Ovary (tissue), 9 donors: Measurements from ENCODE around the gene TMEM217. TPM values are rescaled to one million over a fixed set of nuclear protein-coding genes. Genes with fewer than 3 reads are reported as not detected.

ENCODE experiments used
- DNase-seq, 5 donors: peaks; one replicate each; pipeline ENCODE4 v3.0.0-alpha.2; 2019 to 2020
- H3K27ac ChIP-seq, 2 donors: fragments of 200-600 bp; one replicate each; pipeline versions ENCODE4 v1.5.1 to v1.8.0; 2019 to 2022
- H3K27me3 ChIP-seq: fragments of 200-600 bp; one replicate; pipeline ENCODE4 v1.8.0; 2022
- H3K36me3 ChIP-seq: fragments of 200-600 bp; sonication (generic); one replicate; pipeline ENCODE4 v1.5.1; 2019
- H3K4me1 ChIP-seq: one replicate; pipeline ENCODE4 v1.8.1; 2013; ENCODE audit warnings: mild to moderate bottlenecking, moderate library complexity; ENCODE audit not compliant: insufficient read depth
- H3K4me3 ChIP-seq: fragments of 200-600 bp; sonication (generic); one replicate; pipeline ENCODE4 v1.5.1; 2017
- H3K9me3 ChIP-seq, 2 donors: fragments of 200-600 bp in 1 of 2; sonication (generic) in 1 of 2; one replicate each; pipeline versions ENCODE4 v1.5.1 to v1.8.1; 2013 to 2019; ENCODE audit warnings: mild to moderate bottlenecking in 1 of 2, moderate library complexity in 1 of 2
- CTCF ChIP-seq, 3 donors: fragments of 450-650 bp in 2 of 3; fragments of 200-600 bp in 1 of 3; IDR thresholded peaks; one replicate each; pipeline versions ENCODE4 v1.5.1 to v1.8.0; 2016 to 2022; ENCODE audit warnings: antibody characterized with exemption in 3 of 3, mild to moderate bottlenecking in 1 of 3
- EP300 ChIP-seq: sonication (generic); formaldehyde crosslinking; IDR thresholded peaks from one replicate; pipeline ENCODE4 v1.6.1; 2017; ENCODE audit warnings: antibody characterized with exemption
- POLR2A ChIP-seq: fragments of 450-650 bp; IDR thresholded peaks from one replicate; pipeline ENCODE4 v1.6.1; 2017; ENCODE audit warnings: antibody characterized with exemption, mild to moderate bottlenecking, moderate library complexity
- WGBS, 3 donors: extraction: QIAGEN DNeasy Blood & Tissue Kit in 1 of 3; methylation state at CpG; one replicate each; pipeline versions ENCODE4 v1.1.5 to v1.1.7; 2013 to 2017; 5-methylcytosine and 5-hydroxymethylcytosine counted together
- intact Hi-C, 4 donors: fragments of 100-400 bp; cut with DNase I; formaldehyde crosslinking; loops; one replicate each; pipeline versions ENCODE4 v1.11.0 to v1.15.1; 2022 to 2023
- polyA plus RNA-seq, 2 donors: library from polyadenylated mRNA; stranded (reverse); fragments of 200-250 nt in 1 of 2; fragments of 350-450 nt in 1 of 2; fragmentation: Illumina TruSeq in 1 of 2; extraction: RNeasy Lipid Tissue Mini Kit (QIAGEN cat#74804) in 1 of 2; gene quantifications; one replicate each; pipeline ENCODE4 v1.2.3, GENCODE V29; 2013 to 2014
- total RNA-seq, 7 donors: library from RNA; depleted of rRNA in 2 of 7; stranded (reverse); fragments of >200 nt in 2 of 7; fragmentation: NEBNext Ultra II Directional in 3 of 7; extraction: Animal tissue kit (Norgen Biotek cat#: 25700) in 3 of 7; gene quantifications; one replicate each; pipeline versions ENCODE4 v1.1.0 to v1.2.4, GENCODE V29; 2016 to 2023
- donor health status: DM: no; HTN: no; CAD: no; lungs with moderate emphysema.
- donor health status: DM: no; HTN: no; CAD: no.
- donor health status: Bipolar disorder and iron deficiency.
- donor health status: DM: yes; HTN: yes; CAD: no.
- donor health status: DM: no; HTN: no; CAD: no.
- donor health status: DM: yes; HTN: yes; CAD: no.

The TMEM217 gene
- total and polyA plus RNA-seq, 9 donors: 0.39 to 4.6 (median 1.5) TPM

- Histone ChIP-seq H3K4me1 (peaks cover 14% of the 10 kb centered on the region), H3K27ac (peak overlapping the region; percentile 35 to 92), H3K4me3 (no peak overlapping the region), H3K36me3 (no peaks in the 10 kb centered on the region), H3K27me3 (no peaks in the 10 kb centered on the region), H3K9me3 (no peaks in the 10 kb centered on the region)
- intact Hi-C loops: no loop called here
- peak; percentile 84 to 93 (median 87) for DNase-seq
- peak; percentile 92 for TF ChIP-seq EP300
- no peak for TF ChIP-seq CTCF (IDR thresholded peaks at IDR 0.05)
- WGBS, 3 donors: 15 to 18% (median 17%) methylated on average over 6 of the region's 6 CpGs
Observed at GRCh38 chr6:37244430-37245310, 13.3 kb downstream of the TMEM217 start.

- WGBS, 3 donors: 16 to 28% (median 24%) methylated on average over 3 of the region's 3 CpGs
- Histone ChIP-seq H3K36me3 (no peaks in the 10 kb centered on the region), H3K9me3 (no peaks in the 10 kb centered on the region), H3K27ac (peak overlapping the region; percentile 30 to 92), H3K27me3 (no peaks in the 10 kb centered on the region), H3K4me1 (peaks cover 18% of the 10 kb centered on the region), H3K4me3 (no peak overlapping the region)
- intact Hi-C loops: no loop called here
- peak in 2 of 5 donors; percentile 37 to 43 for DNase-seq
- TF ChIP-seq CTCF (IDR thresholded peaks at IDR 0.05): no peak
Observed at GRCh38 chr6:37243816-37244370, 14.1 kb downstream of the TMEM217 start.

GRCh38 chr6:37243131-37243815 lies 14.7 kb downstream of the TMEM217 start:
- TF ChIP-seq POLR2A (no peak), EP300 (no peak), CTCF (IDR thresholded peaks at IDR 0.05) (no peak)
- no peak for DNase-seq
- Histone ChIP-seq H3K9me3 (no peaks in the 10 kb centered on the region), H3K36me3 (no peaks in the 10 kb centered on the region), H3K4me3 (no peak overlapping the region), H3K27me3 (no peaks in the 10 kb centered on the region), H3K27ac (peak overlapping the region; percentile 73 to 92), H3K4me1 (peaks cover 19% of the 10 kb centered on the region)
- intact Hi-C loops: no loop called here
- 78 to 83% (median 83%) methylated on average over 8 of the region's 8 CpGs for WGBS, 3 donors

- no peaks in the 10 kb centered on the region for H3K9me3 ChIP-seq
- peak; percentile 26 for TF ChIP-seq EP300
- no peak for TF ChIP-seq POLR2A
- peaks cover 19% of the 10 kb centered on the region for H3K4me1 ChIP-seq
- no peaks in the 10 kb centered on the region for H3K27me3 ChIP-seq
- no peak overlapping the region for H3K4me3 ChIP-seq
- WGBS, 3 donors: 78 to 86% (median 86%) methylated on average over 1 of the region's 1 CpG
- intact Hi-C loops: no loop called here
- H3K36me3 ChIP-seq: no peaks in the 10 kb centered on the region
- DNase-seq: peak in 2 of 5 donors; percentile 60 to 74
- H3K27ac ChIP-seq: peak overlapping the region; percentile 73 to 92
Observed at GRCh38 chr6:37242429-37243052, 15.4 kb downstream of the TMEM217 start.
